AG10803 (cell line): ENCODE results near the gene ADAMTS18.

Source experiments
- DNase-seq: peaks from one replicate; pipeline ENCODE4 v3.0.0; 2010; ENCODE audit warnings: low read depth
- H3K4me3 ChIP-seq: 2 replicates; pipeline ENCODE4 v1.5.1; 2011; ENCODE audit warnings: mild to moderate bottlenecking, low read length, control low read depth
- TF ChIP-seq, protein P1 (sequence below): conservative IDR thresholded peaks from 2 replicates; pipeline ENCODE4 v1.5.1; 2011; ENCODE audit warnings: mild to moderate bottlenecking, low read length, control low read depth, inconsistent platforms

The ADAMTS18 gene

DNA sequence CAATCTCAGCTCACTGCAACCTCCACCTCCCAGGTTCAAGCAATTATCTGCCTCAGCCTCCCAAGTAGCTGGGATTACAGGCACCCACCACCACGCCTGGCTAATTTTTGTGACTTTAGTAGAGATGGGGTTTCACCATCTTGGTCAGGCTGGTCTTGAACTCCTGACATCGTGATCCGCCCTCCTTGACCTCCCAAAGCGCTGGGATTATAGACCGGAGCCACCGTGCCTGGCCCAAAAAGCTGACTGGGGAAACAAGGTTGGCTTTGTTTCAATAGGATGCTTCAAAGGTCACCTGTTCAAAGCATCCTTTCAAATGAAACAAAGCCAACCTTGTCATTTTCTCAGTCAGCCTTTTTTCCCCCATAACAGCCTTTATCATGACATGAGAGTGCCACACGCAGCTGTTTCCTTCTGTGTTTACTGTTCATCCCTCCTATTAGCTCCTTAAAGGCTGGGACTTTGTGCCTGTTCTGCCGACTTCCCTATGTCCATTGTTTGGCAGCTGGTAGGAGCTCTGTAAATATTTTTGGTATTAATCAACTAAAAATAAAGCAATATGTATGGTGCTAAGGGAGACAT, 51.1 kb downstream of the ADAMTS18 start:
- TF ChIP-seq, protein P1, sequence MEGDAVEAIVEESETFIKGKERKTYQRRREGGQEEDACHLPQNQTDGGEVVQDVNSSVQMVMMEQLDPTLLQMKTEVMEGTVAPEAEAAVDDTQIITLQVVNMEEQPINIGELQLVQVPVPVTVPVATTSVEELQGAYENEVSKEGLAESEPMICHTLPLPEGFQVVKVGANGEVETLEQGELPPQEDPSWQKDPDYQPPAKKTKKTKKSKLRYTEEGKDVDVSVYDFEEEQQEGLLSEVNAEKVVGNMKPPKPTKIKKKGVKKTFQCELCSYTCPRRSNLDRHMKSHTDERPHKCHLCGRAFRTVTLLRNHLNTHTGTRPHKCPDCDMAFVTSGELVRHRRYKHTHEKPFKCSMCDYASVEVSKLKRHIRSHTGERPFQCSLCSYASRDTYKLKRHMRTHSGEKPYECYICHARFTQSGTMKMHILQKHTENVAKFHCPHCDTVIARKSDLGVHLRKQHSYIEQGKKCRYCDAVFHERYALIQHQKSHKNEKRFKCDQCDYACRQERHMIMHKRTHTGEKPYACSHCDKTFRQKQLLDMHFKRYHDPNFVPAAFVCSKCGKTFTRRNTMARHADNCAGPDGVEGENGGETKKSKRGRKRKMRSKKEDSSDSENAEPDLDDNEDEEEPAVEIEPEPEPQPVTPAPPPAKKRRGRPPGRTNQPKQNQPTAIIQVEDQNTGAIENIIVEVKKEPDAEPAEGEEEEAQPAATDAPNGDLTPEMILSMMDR = no peak
- no peak overlapping the region for H3K4me3 ChIP-seq
- no peak for DNase-seq

DNA sequence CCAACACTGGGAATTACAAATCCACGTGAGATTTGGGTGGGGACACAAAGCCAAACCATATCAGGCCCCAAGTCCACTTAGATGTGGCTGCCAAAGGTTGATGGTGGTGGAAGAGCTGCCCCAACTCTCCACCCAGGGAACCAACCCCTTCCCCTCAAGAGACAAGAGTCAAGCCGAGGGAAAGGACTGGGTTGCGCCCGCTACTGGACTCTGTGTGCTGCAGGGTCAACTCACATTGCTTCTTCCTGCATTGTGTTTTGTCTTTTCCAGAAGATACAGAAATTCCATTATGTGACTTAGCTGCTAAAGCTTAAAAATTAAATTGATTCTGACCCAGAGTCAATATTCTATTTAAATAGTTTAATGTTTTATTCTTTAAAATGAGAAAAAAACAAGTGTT, 58.5 kb downstream of the ADAMTS18 start:
- H3K4me3 ChIP-seq = no peak overlapping the region
- DNase-seq = no peak
- TF ChIP-seq, protein P1 = peak; percentile 49

DNA sequence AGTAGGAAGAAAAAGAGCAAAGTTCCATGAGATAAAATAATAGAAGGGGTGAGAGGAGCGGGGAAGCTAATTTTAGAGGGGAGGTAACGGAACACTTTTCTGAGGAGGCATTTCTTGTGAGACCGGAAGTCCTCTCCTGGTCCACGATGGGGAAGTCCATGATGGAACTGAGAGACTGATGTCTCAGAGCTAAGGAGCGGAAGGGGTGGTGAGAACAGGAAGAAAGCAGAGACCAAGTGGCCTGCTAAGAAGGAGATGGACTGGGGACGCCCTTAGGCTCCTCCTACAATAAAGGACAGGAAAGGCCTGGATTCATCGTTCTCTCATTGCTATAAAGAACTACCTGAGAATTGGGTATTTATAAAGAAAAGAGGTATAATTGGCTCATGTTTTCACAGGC, 59.4 kb downstream of the ADAMTS18 start:
- DNase-seq = no peak
- no peak overlapping the region for H3K4me3 ChIP-seq
- TF ChIP-seq, protein P1 = no peak

DNA sequence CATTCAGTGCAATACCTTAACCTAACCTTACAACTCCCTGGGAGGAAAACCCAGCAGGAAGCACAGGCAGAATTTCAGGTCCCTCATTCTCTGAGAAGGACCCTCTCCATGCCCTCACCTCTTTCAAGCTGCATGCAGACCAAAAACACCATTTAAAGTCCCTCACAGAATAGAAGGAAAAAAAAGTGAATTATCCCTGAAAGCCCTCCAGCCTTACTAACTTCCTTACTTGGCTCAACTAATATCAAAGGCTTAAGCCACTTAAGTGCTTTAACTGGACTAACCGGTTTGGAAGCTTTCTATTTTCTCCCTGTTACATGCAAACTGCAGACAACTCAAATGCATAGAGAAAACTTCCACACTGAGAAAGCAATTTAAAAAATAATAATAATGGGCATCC, 60.5 kb downstream of the ADAMTS18 start:
- no peak for DNase-seq
- TF ChIP-seq, protein P1 = no peak
- H3K4me3 ChIP-seq = no peak overlapping the region

DNA sequence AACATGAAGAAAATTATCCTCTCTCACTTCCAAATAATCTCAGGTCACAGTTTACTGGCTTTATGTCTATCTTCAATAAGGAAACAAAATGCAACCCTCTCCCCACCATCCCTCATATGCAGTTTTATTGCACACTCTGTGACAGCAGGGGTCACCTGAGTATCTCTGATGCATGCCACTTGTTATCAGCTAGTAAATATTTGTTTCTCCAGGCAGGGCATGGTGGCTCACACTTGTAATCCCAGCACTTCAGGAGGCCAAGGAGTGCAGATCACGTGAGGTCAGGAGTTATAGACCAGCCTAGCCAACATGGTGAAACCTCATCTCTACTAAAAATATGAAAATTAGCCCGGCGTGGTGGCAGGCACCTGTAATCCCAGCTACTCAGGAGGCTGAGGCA, 61.1 kb downstream of the ADAMTS18 start:
- DNase-seq = no peak
- no peak overlapping the region for H3K4me3 ChIP-seq
- TF ChIP-seq, protein P1 = no peak

DNA sequence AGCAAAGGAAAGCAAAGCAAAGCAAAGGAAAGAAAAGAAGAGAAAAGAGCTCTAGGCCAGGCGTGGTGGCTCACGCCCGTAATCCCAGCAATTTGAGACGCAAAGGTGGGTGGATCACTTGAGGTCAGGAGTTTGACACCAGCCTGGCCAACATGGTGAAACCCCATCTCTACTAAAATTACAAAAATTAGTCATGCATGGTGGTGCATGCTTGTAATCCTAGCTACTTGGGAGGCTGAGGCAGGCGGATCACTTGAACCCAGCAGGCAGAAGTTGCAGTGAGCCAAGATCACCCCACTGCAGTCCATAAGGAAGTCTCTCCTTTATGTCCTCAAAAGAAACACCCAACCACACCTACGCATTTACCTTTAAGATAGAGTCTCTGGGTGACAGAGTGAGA, 70.1 kb downstream of the ADAMTS18 start:
- TF ChIP-seq, protein P1 = no peak
- no peak for DNase-seq

DNA sequence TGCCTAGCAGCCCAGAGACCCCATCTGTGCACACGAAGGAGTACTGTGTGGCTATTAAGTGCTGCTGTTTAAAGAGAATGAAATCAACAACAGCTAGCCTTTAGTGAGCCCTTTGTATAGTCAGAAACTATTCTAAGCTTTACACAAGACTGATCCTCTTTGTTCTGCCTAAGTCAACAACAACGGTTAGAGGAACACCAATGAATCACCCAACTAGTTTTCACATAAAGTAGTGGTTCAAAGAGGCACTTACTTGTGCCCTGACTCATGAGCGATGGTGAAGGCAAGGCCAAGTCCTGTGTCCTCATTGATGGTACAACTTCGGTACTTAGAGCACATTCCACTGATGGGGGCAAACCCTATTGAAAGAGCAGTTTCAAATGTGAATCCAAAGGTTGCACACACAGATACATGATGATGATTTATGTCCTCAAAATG, 75.8 kb downstream of the ADAMTS18 start:
- TF ChIP-seq, protein P1 = no peak
- peak; percentile 8 for DNase-seq
- H3K4me3 ChIP-seq = no peak overlapping the region

More for the DNA sequence above, 70.1 kb downstream of the ADAMTS18 start:
- H3K4me3 ChIP-seq = no peak overlapping the region
